K562 (cell line): ENCODE data around the gene ZBED2. TPM values are rescaled to one million over a fixed set of nuclear protein-coding genes. Genes with fewer than 3 reads are reported as not detected.

ENCODE experiments used
- CBX1 ChIP-seq: sonication (generic); IDR thresholded peaks from 2 replicates; pipeline ENCODE4 v1.6.1; 2016; ENCODE audit warnings: antibody characterized with exemption, low read depth, mild to moderate bottlenecking
- CBX8 ChIP-seq: fragments of 200-600 bp; sonication (generic); IDR thresholded peaks from 2 replicates; pipeline ENCODE4 v1.6.1; 2012; ENCODE audit warnings: borderline replicate concordance, mixed run types, low read depth, mild to moderate bottlenecking, moderate library complexity, mixed read lengths, low read length, control low read depth, inconsistent platforms; ENCODE audit not compliant: poor library complexity, severe bottlenecking; ENCODE audit errors: extremely low read depth
- FOXA3 ChIP-seq, 2 experiments: fragments of 450-650 bp in 1 of 2; sonication (generic) in 1 of 2; formaldehyde crosslinking; IDR thresholded peaks in 1 of 2; conservative IDR thresholded peaks in 1 of 2; 2 replicates each; pipeline versions ENCODE4 v1.4.0 to v1.8.0; 2020 to 2022; ENCODE audit warnings: mild to moderate bottlenecking in 2 of 2, missing genetic modification reagents in 1 of 2
- GTF3C2 ChIP-seq: IDR thresholded peaks from 3 replicates; pipeline ENCODE4 v1.6.1; 2011; ENCODE audit warnings: borderline replicate concordance, mild to moderate bottlenecking, moderate library complexity; ENCODE audit not compliant: insufficient read length; ENCODE audit errors: extremely low read depth
- JUND ChIP-seq, 2 experiments: IDR thresholded peaks; 2 replicates in 1 of 2; 3 replicates in 1 of 2; pipeline ENCODE4 v1.6.1; 2011; ENCODE audit warnings: borderline replicate concordance in 2 of 2, low read depth in 2 of 2, low read length in 2 of 2, improper control_type of control experiment in 1 of 2, missing biosample characterization in 1 of 2, missing genetic modification characterization in 1 of 2, missing genetic modification reagents in 1 of 2
- TAL1 ChIP-seq: fragments of 450-650 bp; IDR thresholded peaks from 2 replicates; pipeline ENCODE4 v1.6.1; 2016; ENCODE audit warnings: mild to moderate bottlenecking
- polyA plus RNA-seq, 8 experiments: library from polyadenylated mRNA; depleted of rRNA in 4 of 8; stranded (reverse) in 5 of 8; unstranded in 3 of 8; fragments of >200 nt; fragmentation: Nextera tagmentation in 2 of 8; fragmentation: Illumina TruSeq in 1 of 8; extraction: Ambion mirVana in 2 of 8; extraction: Trizol in 1 of 8; gene quantifications; 2 replicates each; pipeline versions ENCODE4 v1.2.1 to v1.2.3, GENCODE V29; 2011 to 2014; ENCODE audit warnings: inconsistent platforms in 1 of 8, missing spikeins in 1 of 8
- total RNA-seq, 7 experiments: library from RNA; depleted of rRNA in 6 of 7; stranded (reverse); fragments of >200 nt in 6 of 7; fragmentation: Illumina TruSeq in 2 of 7; extraction: Trizol in 2 of 7; gene quantifications; 2 replicates each; pipeline versions ENCODE4 v1.2.1 to v1.2.3, GENCODE V29; 2011 to 2021; ENCODE audit warnings: low replicate concordance in 1 of 7

ZBED2 gene
- total and polyA plus RNA-seq, 9 of the 15 experiments (the other 6 are each of a cell fraction or from before 2014, with no cell fraction given) = 0.11 TPM; not detected in 8

- TF ChIP-seq GTF3C2 = no peak
- no peak for TF ChIP-seq CBX1
- no peak for TF ChIP-seq FOXA3 (CRISPR knock-in tag; conservative IDR thresholded peaks at IDR 0.05 in 1 of 2, IDR thresholded peaks at IDR 0.05 in 1 of 2)
- TF ChIP-seq TAL1 = no peak
- no peak for TF ChIP-seq CBX8
- no peak for TF ChIP-seq JUND (IDR thresholded peaks at IDR 0.05; ENCODE audit: borderline replicate concordance, low read depth, low read length)
- no peak for TF ChIP-seq JUND (tag; IDR thresholded peaks at IDR 0.05; ENCODE audit: borderline replicate concordance, low read depth, low read length)
Measured at GRCh38 chr3:111590143-111590491, 5.0 kb downstream of the ZBED2 start (continued).
